SU-DHL-6 (cell line): ENCODE data around the gene CA7.

Source experiments
- H2AFZ ChIP-seq: fragments of 200-600 bp; sonication (generic); 2 replicates; pipeline ENCODE4 v1.6.1; 2014; ENCODE audit warnings: low read depth, mild to moderate bottlenecking, moderate library complexity, mixed read lengths, antibody characterized with exemption, low read length; ENCODE audit not compliant: severe bottlenecking
- H3F3A ChIP-seq: fragments of 200-600 bp; shearing (Covaris generic); 2 replicates; pipeline ENCODE4 v1.6.0; 2016; ENCODE audit warnings: antibody characterized with exemption, mild to moderate bottlenecking; ENCODE audit not compliant: insufficient read depth
- H3K27ac ChIP-seq: fragments of 200-600 bp; sonication (generic); 2 replicates; pipeline ENCODE4 v1.5.1; 2016; ENCODE audit warnings: low read depth, mild to moderate bottlenecking, low read length, moderate library complexity, mixed read lengths
- H3K27me3 ChIP-seq: fragments of 200-600 bp; sonication (generic), shearing (Covaris generic); 2 replicates; pipeline ENCODE4 v1.6.0; 2014; ENCODE audit warnings: mild to moderate bottlenecking, low read length
- H3K36me3 ChIP-seq: fragments of 200-600 bp; sonication (generic); 2 replicates; pipeline ENCODE4 v1.6.1; 2014; ENCODE audit warnings: mild to moderate bottlenecking, low read length, mixed read lengths
- H3K4me2 ChIP-seq: fragments of 300-600, 200-600 bp; shearing (Covaris generic), sonication (generic); 2 replicates; pipeline ENCODE4 v1.6.0; 2014; ENCODE audit warnings: low read length, low read depth, mild to moderate bottlenecking; ENCODE audit not compliant: poor library complexity, severe bottlenecking
- H3K4me3 ChIP-seq: fragments of 200-600 bp; sonication (generic); 2 replicates; pipeline ENCODE4 v1.5.1; 2014; ENCODE audit warnings: antibody characterized with exemption, low read length, mild to moderate bottlenecking, mixed read lengths; ENCODE audit not compliant: insufficient read depth, poor library complexity, severe bottlenecking
- H3K79me2 ChIP-seq: fragments of 200-600 bp; sonication (generic); 2 replicates; pipeline ENCODE4 v1.6.1; 2014; ENCODE audit warnings: mild to moderate bottlenecking, low read length, moderate library complexity; ENCODE audit not compliant: insufficient read depth
- H3K9ac ChIP-seq: fragments of 200-600 bp; sonication (generic); 2 replicates; pipeline ENCODE4 v1.7.0; 2014; ENCODE audit warnings: mild to moderate bottlenecking, low read length
- H3K9me2 ChIP-seq: fragments of 200-600 bp; sonication (generic); replicated peaks from 2 replicates; pipeline ENCODE4 v1.6.1; 2014; ENCODE audit warnings: low read length; ENCODE audit not compliant: insufficient read depth
- H3K9me3 ChIP-seq: fragments of 200-600 bp; sonication (generic); 2 replicates; pipeline ENCODE4 v1.6.1; 2014; ENCODE audit warnings: low read length, mixed read lengths; ENCODE audit not compliant: insufficient read depth
- H4K20me1 ChIP-seq: fragments of 200-600 bp; sonication (generic); 2 replicates; pipeline ENCODE4 v1.6.1; 2014; ENCODE audit warnings: low read depth, mild to moderate bottlenecking, antibody characterized with exemption, low read length, moderate library complexity, mixed read lengths
- CTCF ChIP-seq: fragments of 200-600 bp; sonication (generic); IDR thresholded peaks from one replicate; pipeline ENCODE4 v1.5.1; 2017; ENCODE audit warnings: antibody characterized with exemption, mild to moderate bottlenecking, low read length, moderate library complexity; ENCODE audit not compliant: insufficient read depth, poor library complexity, severe bottlenecking
- EZH2phosphoT487 ChIP-seq: fragments of 200-600 bp; sonication (generic), shearing (Covaris generic); conservative IDR thresholded peaks from 2 replicates; pipeline ENCODE4 v1.6.1; 2018; ENCODE audit warnings: mild to moderate bottlenecking, antibody characterized with exemption, low read length, moderate library complexity, mixed read lengths

Gene CA7

GRCh38 chr16:66830422-66831404, 13.5 kb upstream of the CA7 start, which contains the start of gene NAE1:
Gene NAE1 (minus strand): TSS chr16:66830976. CDS start chr16:66830899, 77 bp downstream.
- peak within 1 kb of the TSS; percentile 65 for H3K27ac ChIP-seq
- H3K9ac ChIP-seq, result peak within 1 kb of the TSS; percentile 88
- no peaks in the 10 kb centered on the region for H3K9me2 ChIP-seq
- peaks cover 13% of the 10 kb centered on the region for H3F3A ChIP-seq
- peak within 1 kb of the TSS; percentile 50 for H2AFZ ChIP-seq
- no peaks in the 10 kb centered on the region for H3K27me3 ChIP-seq
- no peaks in the 10 kb centered on the region for H4K20me1 ChIP-seq
- peak within 1 kb of the TSS; percentile 89 for H3K4me2 ChIP-seq
- peak within 1 kb of the TSS; percentile 88 for H3K4me3 ChIP-seq
- H3K79me2 ChIP-seq, result peaks cover 24% of the 10 kb centered on the region
- TF ChIP-seq EZH2phosphoT487 (no peak), CTCF (peak; percentile 91)
- peaks cover 5% of the 10 kb centered on the region; the same call in 1 of the 2 replicates for H3K36me3 ChIP-seq
- H3K9me3 ChIP-seq, result no peaks in the 10 kb centered on the region

GRCh38 chr16:66832190-66832589, 12.0 kb upstream of the CA7 start:
- H3K9me3 ChIP-seq, result no peaks in the 10 kb centered on the region
- no peak overlapping the region for H2AFZ ChIP-seq
- TF ChIP-seq EZH2phosphoT487, result no peak
- TF ChIP-seq CTCF, result no peak
- H3F3A ChIP-seq, result peaks cover 10% of the 10 kb centered on the region
- no peaks in the 10 kb centered on the region for H3K9me2 ChIP-seq
- H3K4me2 ChIP-seq, result no peak overlapping the region
- no peaks in the 10 kb centered on the region for H3K27me3 ChIP-seq
- H3K27ac ChIP-seq, result no peak overlapping the region
- H3K9ac ChIP-seq, result no peak overlapping the region
- H3K4me3 ChIP-seq, result no peak overlapping the region
- H3K36me3 ChIP-seq, result no peaks in the 10 kb centered on the region
- peaks cover 24% of the 10 kb centered on the region for H3K79me2 ChIP-seq
- H4K20me1 ChIP-seq, result no peaks in the 10 kb centered on the region

- H3F3A ChIP-seq, result peaks cover 10% of the 10 kb centered on the region
- H3K4me3 ChIP-seq, result no peak overlapping the region
- no peak for TF ChIP-seq EZH2phosphoT487
- no peak for TF ChIP-seq CTCF
- no peaks in the 10 kb centered on the region for H3K9me3 ChIP-seq
- H3K36me3 ChIP-seq, result no peaks in the 10 kb centered on the region
- no peaks in the 10 kb centered on the region for H4K20me1 ChIP-seq
- no peaks in the 10 kb centered on the region for H3K9me2 ChIP-seq
- peaks cover 22% of the 10 kb centered on the region for H3K79me2 ChIP-seq
- no peak overlapping the region for H3K9ac ChIP-seq
- H3K4me2 ChIP-seq, result no peak overlapping the region
- H3K27ac ChIP-seq, result no peak overlapping the region
- H3K27me3 ChIP-seq, result no peaks in the 10 kb centered on the region
- no peak overlapping the region for H2AFZ ChIP-seq
Measured at GRCh38 chr16:66832661-66833305, 11.4 kb upstream of the CA7 start.
